GM12878 (cell line): ENCODE data around the gene CACNA1D. TPM values are rescaled to one million over a fixed set of nuclear protein-coding genes. Genes with fewer than 3 reads are reported as not detected.

ENCODE experiments used
- ATAC-seq: fragments of 200-7000 bp; cut with Tn5 transposase; 3 replicates; pipeline ENCODE4 v1.9.1; 2020; ENCODE audit warnings: mild to moderate bottlenecking, moderate library complexity
- BruUV-seq: library from RNA; stranded (reverse); fragments of 400-500 nt; replicated peaks from 2 replicates; lab custom pipeline; 2021; lab: Mats Ljungman, UMichigan
- CTCF ChIA-PET: fragments of 300-600 bp; sonication (Branson Sonifier 250); formaldehyde crosslinking; extraction: SDS; loops from one replicate; lab custom pipeline; 2021; ENCODE audit warnings: inconsistent platforms; lab: Yijun Ruan, JAX
- POLR2A ChIA-PET: fragments of 350-600 bp; formaldehyde crosslinking; extraction: SDS; loops from one replicate; lab custom pipeline; 2021; ENCODE audit warnings: inconsistent platforms; lab: Charles Lee
- RAD21 ChIA-PET: fragments of 300-600 bp; sonication (Branson Sonifier 250); formaldehyde crosslinking; loops from one replicate; lab custom pipeline; 2023; ENCODE audit warnings: antibody characterized with exemption; ENCODE audit not compliant: unreplicated experiment; lab: Charles Lee
- SMC1A ChIA-PET: fragments of 300-600 bp; sonication (Branson Sonifier 250); formaldehyde crosslinking; loops from one replicate; lab custom pipeline; 2023; ENCODE audit not compliant: unreplicated experiment, uncharacterized antibody; lab: Charles Lee
- DNase-seq: peaks from one replicate; pipeline ENCODE4 v3.0.0-alpha.2; 2011; ENCODE audit warnings: low read depth, low spot score
- FAIRE-seq: peaks from 3 replicates; lab custom pipeline; 2011; peaks lifted over from hg19 to GRCh38; lab: Jason Lieb, UNC
- H2AFZ ChIP-seq: 2 replicates; pipeline ENCODE4 v1.6.0; 2011; ENCODE audit warnings: low read depth, low read length, control low read depth; ENCODE audit not compliant: control insufficient read depth
- H3K27ac ChIP-seq: 2 replicates; pipeline ENCODE4 v1.5.1; 2011; ENCODE audit warnings: control low read depth; ENCODE audit not compliant: control insufficient read depth, insufficient read depth
- H3K27me3 ChIP-seq, 2 experiments: replicated peaks in 1 of 2; 2 replicates each; pipeline versions ENCODE4 v1.6.0 to v1.6.1; 2011; ENCODE audit warnings: low read length in 1 of 2; ENCODE audit not compliant: control insufficient read depth in 2 of 2, insufficient read depth in 2 of 2
- H3K36me3 ChIP-seq, 2 experiments: 2 replicates each; pipeline ENCODE4 v1.5.1; 2011; ENCODE audit warnings: low read length in 1 of 2; ENCODE audit not compliant: control insufficient read depth in 2 of 2, insufficient read depth in 2 of 2
- H3K4me1 ChIP-seq: 2 replicates; pipeline ENCODE4 v1.6.1; 2011; ENCODE audit warnings: mild to moderate bottlenecking, low read length, moderate library complexity, mixed read lengths; ENCODE audit not compliant: control insufficient read depth, insufficient read depth
- H3K4me2 ChIP-seq: 2 replicates; pipeline ENCODE4 v1.6.0; 2011; ENCODE audit warnings: control low read depth; ENCODE audit not compliant: control insufficient read depth, insufficient read depth
- H3K4me3 ChIP-seq: fragments of 200-600 bp; sonication (generic); 2 replicates; pipeline ENCODE4 v1.5.1; 2016
- H3K79me2 ChIP-seq: 2 replicates; pipeline ENCODE4 v1.6.0; 2011; ENCODE audit warnings: low read length; ENCODE audit not compliant: control insufficient read depth, insufficient read depth
- H3K9ac ChIP-seq: 2 replicates; pipeline ENCODE4 v1.8.0; 2011; ENCODE audit warnings: low read length, control low read depth, mixed read lengths; ENCODE audit not compliant: control insufficient read depth, insufficient read depth
- H3K9me3 ChIP-seq: replicated peaks from 3 replicates; pipeline ENCODE4 v1.5.1; 2011; ENCODE audit warnings: mild to moderate bottlenecking, low read length; ENCODE audit not compliant: control insufficient read depth, insufficient read depth
- H4K20me1 ChIP-seq: 2 replicates; pipeline ENCODE4 v1.6.0; 2011; ENCODE audit not compliant: control insufficient read depth, insufficient read depth
- CBFB ChIP-seq: IDR thresholded peaks from 2 replicates; pipeline ENCODE4 v1.6.1; 2016; ENCODE audit warnings: antibody characterized with exemption, low read depth
- CBX5 ChIP-seq: sonication (generic); IDR thresholded peaks from 2 replicates; pipeline ENCODE4 v1.6.1; 2016; ENCODE audit warnings: low read depth, moderate library complexity, mild to moderate bottlenecking, inconsistent platforms
- CEBPZ ChIP-seq: fragments of 150-350 bp; IDR thresholded peaks from 2 replicates; pipeline ENCODE4 v1.6.1; 2016; ENCODE audit warnings: low read depth, low read length
- CHD2 ChIP-seq: IDR thresholded peaks from 2 replicates; pipeline ENCODE4 v1.6.1; 2011; ENCODE audit warnings: low read depth, low read length, improper control_type of control experiment, borderline replicate concordance
- HDGF ChIP-seq: fragments of 450-650 bp; IDR thresholded peaks from 2 replicates; pipeline ENCODE4 v1.6.1; 2016; ENCODE audit warnings: antibody characterized with exemption
- LARP7 ChIP-seq: fragments of 450-650 bp; IDR thresholded peaks from 2 replicates; pipeline ENCODE4 v1.6.1; 2017; ENCODE audit warnings: mild to moderate bottlenecking
- MYB ChIP-seq: fragments of 150-350 bp; IDR thresholded peaks from 2 replicates; pipeline ENCODE4 v1.6.1; 2014; ENCODE audit warnings: mild to moderate bottlenecking, low read depth, low read length, borderline replicate concordance
- PAX8 ChIP-seq: fragments of 450-650 bp; IDR thresholded peaks from 2 replicates; pipeline ENCODE4 v1.6.1; 2017; ENCODE audit warnings: mild to moderate bottlenecking, moderate library complexity
- TBL1XR1 ChIP-seq: IDR thresholded peaks from 2 replicates; pipeline ENCODE4 v1.6.1; 2012; ENCODE audit warnings: low read depth, low read length, improper control_type of control experiment
- YY1 ChIP-seq: IDR thresholded peaks from 2 replicates; pipeline ENCODE4 v1.6.1; 2011; ENCODE audit warnings: low read depth, mild to moderate bottlenecking, low read length
- ZNF384 ChIP-seq: IDR thresholded peaks from 2 replicates; pipeline ENCODE4 v1.6.1; 2012; ENCODE audit warnings: low read depth, mild to moderate bottlenecking, low read length, improper control_type of control experiment, borderline replicate concordance
- ZSCAN29 ChIP-seq: fragments of 450-650 bp; IDR thresholded peaks from 2 replicates; pipeline ENCODE4 v1.6.1; 2017; ENCODE audit warnings: mild to moderate bottlenecking, moderate library complexity
- WGBS: methylation state at CpG from one replicate; pipeline ENCODE4 v1.1.6; 2016; ENCODE audit warnings: low lambda C conversion rate; ENCODE audit not compliant: insufficient replicate concordance, insufficient coverage; ENCODE audit errors: missing lambda C conversion rate; 5-methylcytosine and 5-hydroxymethylcytosine counted together
- in situ Hi-C: fragments of 300-500 bp; cut with MboI; formaldehyde crosslinking; loops from 9 replicates; pipeline ENCODE4 v1.14.3; 2018; ENCODE audit warnings: mixed read lengths
- intact Hi-C: fragments of 100-400 bp; cut with micrococcal nuclease; formaldehyde crosslinking; loops from one replicate; pipeline ENCODE4 v1.14.2; 2022; ENCODE audit not compliant: unreplicated experiment
- polyA plus RNA-seq, 11 experiments: library from polyadenylated mRNA; depleted of rRNA in 4 of 11; unstranded in 6 of 11; stranded (reverse) in 5 of 11; fragments of >200 nt; fragmentation: Nextera tagmentation in 4 of 11; fragmentation: Illumina TruSeq in 1 of 11; extraction: Ambion mirVana in 4 of 11; extraction: Trizol in 1 of 11; gene quantifications; 1 replicate in 1 of 11; 2 replicates in 10 of 11; pipeline versions ENCODE4 v1.2.1 to v1.2.3, GENCODE V29; 2011 to 2016; ENCODE audit warnings: inconsistent platforms in 2 of 11, missing spikeins in 2 of 11, low read depth in 1 of 11
- total RNA-seq, 4 experiments: library from RNA; depleted of rRNA in 3 of 4; stranded (reverse); fragments of >200 nt in 3 of 4; fragmentation: Illumina TruSeq in 1 of 4; extraction: Trizol in 1 of 4; gene quantifications; 2 replicates each; pipeline versions ENCODE4 v1.2.1 to v1.2.3, GENCODE V29; 2013 to 2021

Gene CACNA1D
- total and polyA plus RNA-seq, 10 of the 15 experiments (the other 5 are each of a cell fraction or from before 2014, with no cell fraction given) = 0.21 to 24.4 (median 1.6) TPM

GRCh38 chr3:53733446-53733845 is 239.0 kb downstream of the CACNA1D start:
- Histone ChIP-seq H3K4me1 (peaks cover 10% of the 10 kb centered on the region), H3K4me2 (no peak overlapping the region), H3K4me3 (no peak overlapping the region), H3K36me3 (no peaks in the 10 kb centered on the region), H3K9ac (no peak overlapping the region), H3K27me3 (no peaks in the 10 kb centered on the region), H3K79me2 (no peaks in the 10 kb centered on the region), H3K9me3 (no peaks in the 10 kb centered on the region; the same call in 2 of the 3 replicates), H3K27ac (no peak overlapping the region), H4K20me1 (no peaks in the 10 kb centered on the region), H2AFZ (no peak overlapping the region)
- DNase-seq (no peak), ATAC-seq (no peak), FAIRE-seq (no peak)
- no TSS peak for BruUV-seq
- ChIA-PET CTCF (interaction anchor here (1.3 to 2.0 kb wide), 3 partner anchors 10 to 188 kb away, joined by 3 to 5 read pairs (median 4); no protein-coding TSS in a partner anchor), POLR2A (interaction anchor here (1.2 kb wide), 1 partner anchor 73 kb away, joined by 3 read pairs; no protein-coding TSS in a partner anchor), SMC1A (interaction anchor here (0.5 to 2.3 kb wide), 9 partner anchors 11 to 413 kb away, joined by 3 to 13 read pairs (median 4); no protein-coding TSS in a partner anchor), RAD21 (interaction anchor here (0.9 to 1.8 kb wide), 4 partner anchors 11 to 158 kb away, joined by 3 to 5 read pairs (median 4); partner anchors contain the start of gene SELENOK)
- whole genome bisulfite sequencing = 0% methylated on average over 1 of the region's 1 CpG
- intact Hi-C loops (loop anchor here (5.0 kb wide), 1 partner anchor 189 kb away; no protein-coding TSS in a partner anchor), in situ Hi-C loops (no loop called here)
- TF ChIP-seq MYB = no peak
- no peak for TF ChIP-seq ZNF384
- TF ChIP-seq PAX8 = no peak

GRCh38 chr3:53739966-53740365 is 245.6 kb downstream of the CACNA1D start:
- no peak overlapping the region for H3K4me3 ChIP-seq
- no peaks in the 10 kb centered on the region for H3K9me3 ChIP-seq
- H3K4me2 ChIP-seq = no peak overlapping the region
- no peak overlapping the region for H2AFZ ChIP-seq
- H3K27me3 ChIP-seq = no peaks in the 10 kb centered on the region
- H3K79me2 ChIP-seq = no peaks in the 10 kb centered on the region
- 74% methylated on average over 4 of the region's 4 CpGs for WGBS
- in situ Hi-C loops (no loop called here), intact Hi-C loops (loop anchor here (10.0 kb wide), 1 partner anchor 105 kb away; the partner anchor contains the start of genes CHDH and IL17RB)
- DNase-seq (no peak), ATAC-seq (no peak), FAIRE-seq (no peak)
- H4K20me1 ChIP-seq = no peaks in the 10 kb centered on the region
- no peaks in the 10 kb centered on the region for H3K36me3 ChIP-seq
- H3K9ac ChIP-seq = no peak overlapping the region
- ChIA-PET CTCF (no interaction called here), SMC1A (no interaction called here), POLR2A (interaction anchor here (0.5 kb wide), 1 partner anchor 102 kb away, joined by 4 read pairs; no protein-coding TSS in a partner anchor)
- no peak overlapping the region for H3K27ac ChIP-seq
- BruUV-seq = no TSS peak
- TF ChIP-seq CBFB (no peak), YY1 (no peak), CEBPZ (no peak), LARP7 (no peak), CBX5 (no peak), CHD2 (no peak), ZSCAN29 (no peak), TBL1XR1 (no peak), HDGF (no peak)
- TF ChIP-seq, all 136 proteins: peak for 0
- H3K4me1 ChIP-seq = no peaks in the 10 kb centered on the region
- RAD21 ChIA-PET = no interaction called here
